AG04450 (cell line): ENCODE data around the gene GALR1. TPM values are rescaled to one million over a fixed set of nuclear protein-coding genes. Genes with fewer than 3 reads are reported as not detected.

ENCODE experiments used
- CTCF ChIA-PET: fragments of 300-600, 350-600 bp; formaldehyde crosslinking; extraction: SDS; loops from one replicate; lab custom pipeline; 2022; ENCODE audit warnings: antibody characterized with exemption, inconsistent platforms; lab: Charles Lee
- POLR2A ChIA-PET: fragments of 350-600 bp; formaldehyde crosslinking; extraction: SDS; loops from one replicate; lab custom pipeline; 2021; ENCODE audit warnings: antibody characterized with exemption, inconsistent platforms; lab: Yijun Ruan, JAX
- DNase-seq: peaks from one replicate; pipeline ENCODE4 v3.0.0-alpha.2; 2011; ENCODE audit warnings: low read depth, low spot score
- H3K27ac ChIP-seq: one replicate; pipeline ENCODE4 v1.5.1; 2012; ENCODE audit warnings: low read depth, low read length, control low read depth
- H3K27me3 ChIP-seq: one replicate; pipeline ENCODE4 v1.6.0; 2012; ENCODE audit warnings: low read length; ENCODE audit not compliant: control insufficient read depth, insufficient read depth
- H3K4me3 ChIP-seq: 2 replicates; pipeline ENCODE4 v1.5.1; 2011; ENCODE audit warnings: mild to moderate bottlenecking, low read depth, low read length, control low read depth
- H3K9me3 ChIP-seq: 2 replicates; pipeline ENCODE4 v1.5.1; 2012; ENCODE audit warnings: low read length; ENCODE audit not compliant: control insufficient read depth, insufficient read depth
- CTCF ChIP-seq: IDR thresholded peaks from 2 replicates; pipeline ENCODE4 v1.5.1; 2011; ENCODE audit warnings: low read depth, low read length, control low read depth, inconsistent platforms
- polyA plus RNA-seq: library from polyadenylated mRNA; depleted of rRNA; stranded (reverse); fragments of >200 nt; gene quantifications from 2 replicates; pipeline ENCODE4 v1.2.3, GENCODE V29; 2011

Gene GALR1
- polyA plus RNA-seq, 1 experiment: not detected

GRCh38 chr18:77209587-77209986 lies 40.1 kb upstream of the GALR1 start:
- CTCF ChIA-PET: interaction anchor here (0.7 to 5.1 kb wide), 5 partner anchors 12 to 287 kb away, joined by 3 to 104 read pairs (median 7); no protein-coding TSS in a partner anchor
- H3K27me3 ChIP-seq: no peaks in the 10 kb centered on the region
- TF ChIP-seq CTCF: no peak
- no peak overlapping the region for H3K27ac ChIP-seq
- H3K4me3 ChIP-seq: no peak overlapping the region
- peaks cover 3% of the 10 kb centered on the region; the same call in 1 of the 2 replicates for H3K9me3 ChIP-seq
- POLR2A ChIA-PET: interaction anchor here (0.5 kb wide), 1 partner anchor 112 kb away, joined by 12 read pairs; no protein-coding TSS in a partner anchor
- peak; percentile 26 for DNase-seq

- POLR2A ChIA-PET: no interaction called here
- Histone ChIP-seq H3K27me3 (no peaks in the 10 kb centered on the region), H3K9me3 (no peaks in the 10 kb centered on the region; the same call in 1 of the 2 replicates), H3K4me3 (no peak overlapping the region), H3K27ac (no peak overlapping the region)
- CTCF ChIA-PET: interaction anchor here (0.8 to 5.1 kb wide), 9 partner anchors 39 to 407 kb away, joined by 3 to 104 read pairs (median 8); no protein-coding TSS in a partner anchor
- no peak for TF ChIP-seq CTCF
- DNase-seq: no peak
These were observed 39.4 kb upstream of the GALR1 start for GRCh38 chr18:77210249-77210648.

GRCh38 chr18:77218642-77219041 lies 31.0 kb upstream of the GALR1 start:
- Histone ChIP-seq H3K4me3 (no peak overlapping the region), H3K27ac (no peak overlapping the region), H3K27me3 (no peaks in the 10 kb centered on the region), H3K9me3 (no peaks in the 10 kb centered on the region)
- POLR2A ChIA-PET: no interaction called here
- CTCF ChIA-PET: interaction anchor here (1.2 kb wide), 1 partner anchor 218 kb away, joined by 5 read pairs; no protein-coding TSS in a partner anchor
- DNase-seq: no peak
- TF ChIP-seq CTCF: no peak

- Histone ChIP-seq H3K27me3 (no peaks in the 10 kb centered on the region), H3K9me3 (no peaks in the 10 kb centered on the region), H3K27ac (no peak overlapping the region), H3K4me3 (no peak overlapping the region)
- no peak for TF ChIP-seq CTCF
- ChIA-PET POLR2A (no interaction called here), CTCF (interaction anchor here (0.9 to 1.4 kb wide), 2 partner anchors 9 to 220 kb away, joined by 4 read pairs; no protein-coding TSS in a partner anchor)
- no peak for DNase-seq
These were observed 28.9 kb upstream of the GALR1 start for GRCh38 chr18:77220726-77221125.

- no peak overlapping the region for H3K4me3 ChIP-seq
- TF ChIP-seq CTCF: no peak
- H3K27me3 ChIP-seq: no peaks in the 10 kb centered on the region
- CTCF ChIA-PET: interaction anchor here (1.0 to 2.6 kb wide), 3 partner anchors 11 to 118 kb away, joined by 3 to 16 read pairs (median 4); no protein-coding TSS in a partner anchor
- DNase-seq: no peak
- no peak overlapping the region for H3K27ac ChIP-seq
- no peaks in the 10 kb centered on the region for H3K9me3 ChIP-seq
- POLR2A ChIA-PET: no interaction called here
These were observed 27.2 kb upstream of the GALR1 start for GRCh38 chr18:77222464-77222863.
